Hepatocyte (in vitro differentiated cells): Measurements from ENCODE around the gene BCOR.

Experiments used
- EZH2 ChIP-seq: fragments of 200-600 bp; sonication (generic); IDR thresholded peaks from 2 replicates; pipeline ENCODE4 v1.6.1; 2016; ENCODE audit warnings: antibody characterized with exemption, mild to moderate bottlenecking, borderline replicate concordance
- EZH2phosphoT487 ChIP-seq: fragments of 200-600 bp; sonication (generic); IDR thresholded peaks from one replicate; pipeline ENCODE4 v1.6.1; 2018; ENCODE audit warnings: antibody characterized with exemption, mild to moderate bottlenecking, low read depth, moderate library complexity; ENCODE audit not compliant: unreplicated experiment, severe bottlenecking
- TF ChIP-seq, protein P1 (sequence below): fragments of 200-600 bp; sonication (generic); IDR thresholded peaks from 2 replicates; pipeline ENCODE4 v1.5.1; 2016; ENCODE audit warnings: antibody characterized with exemption, mild to moderate bottlenecking; ENCODE audit not compliant: poor library complexity

DNA sequence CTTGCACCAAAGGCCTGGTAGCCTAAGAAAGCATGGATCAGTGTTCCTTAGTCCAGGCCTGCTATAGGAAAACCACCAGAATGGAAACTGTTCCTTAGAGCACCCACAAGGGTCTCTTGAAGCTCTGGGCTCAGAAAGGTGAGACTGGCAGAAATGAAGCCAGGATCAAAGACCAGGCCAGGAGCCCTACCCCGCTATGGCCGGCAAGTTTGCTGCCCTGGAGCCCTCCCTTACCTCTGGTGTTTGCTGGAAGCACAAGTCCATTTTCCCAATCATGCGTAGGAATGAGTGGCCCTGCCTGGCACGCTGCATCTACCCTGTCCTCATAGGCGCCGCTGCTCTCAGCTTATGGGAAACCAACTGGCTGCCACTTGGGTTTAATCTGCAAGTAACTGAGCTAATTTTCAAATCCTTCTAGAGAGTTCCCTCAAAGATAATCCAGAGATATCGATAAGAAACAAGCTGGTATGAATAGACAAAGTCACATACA is 37.4 kb downstream of the BCOR start:
- TF ChIP-seq EZH2 = no peak
- TF ChIP-seq, protein P1, sequence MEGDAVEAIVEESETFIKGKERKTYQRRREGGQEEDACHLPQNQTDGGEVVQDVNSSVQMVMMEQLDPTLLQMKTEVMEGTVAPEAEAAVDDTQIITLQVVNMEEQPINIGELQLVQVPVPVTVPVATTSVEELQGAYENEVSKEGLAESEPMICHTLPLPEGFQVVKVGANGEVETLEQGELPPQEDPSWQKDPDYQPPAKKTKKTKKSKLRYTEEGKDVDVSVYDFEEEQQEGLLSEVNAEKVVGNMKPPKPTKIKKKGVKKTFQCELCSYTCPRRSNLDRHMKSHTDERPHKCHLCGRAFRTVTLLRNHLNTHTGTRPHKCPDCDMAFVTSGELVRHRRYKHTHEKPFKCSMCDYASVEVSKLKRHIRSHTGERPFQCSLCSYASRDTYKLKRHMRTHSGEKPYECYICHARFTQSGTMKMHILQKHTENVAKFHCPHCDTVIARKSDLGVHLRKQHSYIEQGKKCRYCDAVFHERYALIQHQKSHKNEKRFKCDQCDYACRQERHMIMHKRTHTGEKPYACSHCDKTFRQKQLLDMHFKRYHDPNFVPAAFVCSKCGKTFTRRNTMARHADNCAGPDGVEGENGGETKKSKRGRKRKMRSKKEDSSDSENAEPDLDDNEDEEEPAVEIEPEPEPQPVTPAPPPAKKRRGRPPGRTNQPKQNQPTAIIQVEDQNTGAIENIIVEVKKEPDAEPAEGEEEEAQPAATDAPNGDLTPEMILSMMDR = no peak
- no peak for TF ChIP-seq EZH2phosphoT487
